B cell (primary cell): ENCODE measurements around the gene SLC35G6. TPM values are rescaled to one million over a fixed set of nuclear protein-coding genes. Genes with fewer than 3 reads are reported as not detected.

Experiments used
- ATAC-seq: fragments of 200-7000 bp; cut with Tn5 transposase; one replicate; pipeline ENCODE4 v1.10.0; 2021; ENCODE audit warnings: low read depth, mild to moderate bottlenecking, moderate number of reproducible peaks, moderate library complexity
- CTCF ChIA-PET: fragments of 350-600 bp; sonication (Branson Sonifier 250); formaldehyde crosslinking; loops from one replicate; lab custom pipeline; 2021; ENCODE audit warnings: antibody characterized with exemption, inconsistent platforms; lab: Charles Lee
- POLR2A ChIA-PET: fragments of 350-600 bp; sonication (Branson Sonifier 250); formaldehyde crosslinking; loops from one replicate; lab custom pipeline; 2021; ENCODE audit warnings: antibody characterized with exemption; lab: Charles Lee
- DNase-seq: peaks from one replicate; pipeline ENCODE4 v3.0.0; 2013
- H2AFZ ChIP-seq: 2 replicates; pipeline ENCODE4 v1.6.1; 2012; ENCODE audit warnings: mild to moderate bottlenecking, low read depth, low read length; ENCODE audit not compliant: insufficient read depth, poor library complexity, severe bottlenecking
- H3K27ac ChIP-seq, 2 donors: 1 replicate in 1 of 2; 2 replicates in 1 of 2; pipeline ENCODE4 v1.5.1; 2012 to 2013; ENCODE audit warnings: low read length in 2 of 2, mild to moderate bottlenecking in 2 of 2, moderate library complexity in 1 of 2
- H3K27me3 ChIP-seq, 4 experiments: fragments of 200-600 bp in 1 of 4; sonication (generic) in 1 of 4; replicated peaks in 1 of 4; 1 replicate in 2 of 4; 2 replicates in 2 of 4; pipeline versions ENCODE4 v1.6.1 to v1.7.0; 2013 to 2016; ENCODE audit warnings: low read length in 3 of 4, mild to moderate bottlenecking in 2 of 4, mixed read lengths in 1 of 4, moderate library complexity in 1 of 4; ENCODE audit not compliant: insufficient read depth in 4 of 4, control insufficient read depth in 3 of 4; ENCODE audit errors: control extremely low read depth in 1 of 4
- H3K36me3 ChIP-seq, 2 experiments: replicated peaks in 1 of 2; 1 replicate in 1 of 2; 2 replicates in 1 of 2; pipeline versions ENCODE4 v1.6.1 to v1.7.1; 2013; ENCODE audit warnings: low read length in 1 of 2; ENCODE audit not compliant: insufficient read depth in 2 of 2, control insufficient read depth in 1 of 2; ENCODE audit errors: control extremely low read depth in 1 of 2, extremely low read depth in 1 of 2
- H3K4me1 ChIP-seq, 2 donors: fragments of 200-600 bp in 1 of 2; sonication (generic) in 1 of 2; 1 replicate in 1 of 2; 2 replicates in 1 of 2; pipeline versions ENCODE4 v1.5.1 to v1.6.1; 2013 to 2017; ENCODE audit warnings: low read length in 2 of 2; ENCODE audit not compliant: control insufficient read depth in 2 of 2, insufficient read depth in 2 of 2
- H3K4me2 ChIP-seq: replicated peaks from 2 replicates; pipeline ENCODE3; 2012; ENCODE audit warnings: mild to moderate bottlenecking, low read depth, low read length; ENCODE audit not compliant: poor library complexity, severe bottlenecking
- H3K4me3 ChIP-seq, 5 experiments: fragments of 200-600 bp in 1 of 5; sonication (generic) in 1 of 5; 1 replicate in 3 of 5; 2 replicates in 2 of 5; pipeline versions ENCODE4 v1.5.1 to v1.7.0; 2011 to 2016; ENCODE audit warnings: low read length in 4 of 5, mild to moderate bottlenecking in 4 of 5, low read depth in 2 of 5, control low read depth in 1 of 5, moderate library complexity in 1 of 5; ENCODE audit not compliant: insufficient read depth in 1 of 5; ENCODE audit errors: control extremely low read depth in 1 of 5, extremely low read depth in 1 of 5
- H3K79me2 ChIP-seq: fragments of 200-600 bp; sonication (generic); one replicate; pipeline ENCODE4 v1.6.0; 2016; ENCODE audit warnings: low read length; ENCODE audit not compliant: control insufficient read depth, insufficient read depth
- H3K9ac ChIP-seq: fragments of 200-600 bp; sonication (generic); 2 replicates; pipeline ENCODE4 v1.6.1; 2017; ENCODE audit warnings: mild to moderate bottlenecking, low read length, moderate library complexity
- H3K9me3 ChIP-seq, 3 donors: one replicate each; pipeline versions ENCODE4 v1.6.1 to v1.7.1; 2013; ENCODE audit warnings: low read length in 2 of 3; ENCODE audit not compliant: control insufficient read depth in 2 of 3, insufficient read depth in 1 of 3; ENCODE audit errors: control extremely low read depth in 1 of 3
- H4K20me1 ChIP-seq: 2 replicates; pipeline ENCODE4 v1.6.0; 2012; ENCODE audit warnings: mild to moderate bottlenecking, low read length; ENCODE audit not compliant: insufficient read depth, control insufficient read depth, poor library complexity, severe bottlenecking
- H3K27ac Mint-ChIP-seq: one replicate; pipeline ENCODE4 v1.8.0; 2021; ENCODE audit warnings: mixed read lengths
- H3K27me3 Mint-ChIP-seq: one replicate; pipeline ENCODE4 v1.8.0; 2021; ENCODE audit warnings: mixed read lengths
- H3K4me1 Mint-ChIP-seq: one replicate; pipeline ENCODE4 v1.8.0; 2021; ENCODE audit warnings: mixed read lengths
- H3K4me3 Mint-ChIP-seq: one replicate; pipeline ENCODE4 v1.8.0; 2021; ENCODE audit warnings: mixed read lengths
- H3K9me3 Mint-ChIP-seq: one replicate; pipeline ENCODE4 v1.8.0; 2022; ENCODE audit warnings: mixed read lengths; ENCODE audit not compliant: insufficient read depth
- CTCF ChIP-seq: fragments of 200-600 bp; IDR thresholded peaks from one replicate; pipeline ENCODE4 v1.8.0; 2022; ENCODE audit warnings: antibody characterized with exemption, mild to moderate bottlenecking
- EZH2 ChIP-seq: IDR thresholded peaks from 2 replicates; pipeline ENCODE4 v1.6.1; 2012; ENCODE audit warnings: borderline replicate concordance, low read depth, mild to moderate bottlenecking, moderate library complexity, low read length; ENCODE audit not compliant: insufficient read depth, poor library complexity, severe bottlenecking
- WGBS: methylation state at CpG from one replicate; pipeline ENCODE4 v1.1.5; 2013; ENCODE audit warnings: missing lambda C conversion rate; ENCODE audit not compliant: insufficient coverage; 5-methylcytosine and 5-hydroxymethylcytosine counted together
- intact Hi-C: fragments of 100-400 bp; cut with micrococcal nuclease; formaldehyde crosslinking; loops from one replicate; pipeline ENCODE4 v1.10.0; 2022
- polyA plus RNA-seq: library from polyadenylated mRNA; depleted of rRNA; stranded (reverse); fragments of >200 nt; gene quantifications from 2 replicates; pipeline ENCODE4 v1.2.3, GENCODE V29; 2012
- total RNA-seq, 2 donors: library from RNA; stranded (reverse); fragments of 120-200 nt in 1 of 2; gene quantifications; 1 replicate in 1 of 2; 2 replicates in 1 of 2; pipeline versions ENCODE4 v1.2.3 to v1.2.4, GENCODE V29; 2013 to 2022

The SLC35G6 gene
- total and polyA plus RNA-seq, 2 donors (not counting 1 experiment from before 2014, with no cell fraction given) = 0.04 to 0.30 TPM

GRCh38 chr17:7478276-7479212 lies 2.7 kb upstream of the SLC35G6 start:
- H3K27ac ChIP-seq = peak overlapping the region; percentile 75 to 95
- H3K27me3 ChIP-seq = no peaks in the 10 kb centered on the region
- ChIA-PET POLR2A (interaction anchor here (0.6 to 1.5 kb wide), 8 partner anchors 8 to 105 kb away, joined by 3 to 12 read pairs (median 4); partner anchors contain the start of genes CD68, MPDU1 and TMEM256), CTCF (interaction anchor here (0.9 to 2.2 kb wide), 6 partner anchors 8 to 123 kb away, joined by 3 to 8 read pairs (median 5); partner anchors contain the start of gene TMEM102)
- H3K9ac ChIP-seq = peak overlapping the region; percentile 98
- peak overlapping the region; percentile 52 to 88 (median 79) for H3K4me3 ChIP-seq
- no peaks in the 10 kb centered on the region for H3K9me3 ChIP-seq
- no peaks in the 10 kb centered on the region for H3K27me3 Mint-ChIP-seq
- 29% methylated on average over 40 of the region's 40 CpGs for WGBS
- TF ChIP-seq CTCF (no peak), EZH2 (no peak)
- H3K9me3 Mint-ChIP-seq = no peaks in the 10 kb centered on the region
- peaks cover 96% of the 10 kb centered on the region for H3K79me2 ChIP-seq
- H4K20me1 ChIP-seq = peaks cover 49% of the 10 kb centered on the region
- H3K27ac Mint-ChIP-seq = peak overlapping the region; percentile 93
- no peaks in the 10 kb centered on the region for H3K36me3 ChIP-seq
- ATAC-seq (peak; percentile 11), DNase-seq (peak; percentile 79)
- peak overlapping the region; percentile 66 for H2AFZ ChIP-seq
- H3K4me1 ChIP-seq = peaks cover 31 to 53% of the 10 kb centered on the region in 2 donors
- H3K4me3 Mint-ChIP-seq = peak overlapping the region; percentile 96
- H3K4me2 ChIP-seq = peak overlapping the region; percentile 93
- intact Hi-C loops = loop anchor here (1.0 kb wide), 1 partner anchor 23 kb away; no protein-coding TSS in a partner anchor
- peaks cover 66% of the 10 kb centered on the region for H3K4me1 Mint-ChIP-seq
